Naive thymus-derived CD4-positive, alpha-beta T cell (primary cell): Measurements from ENCODE around the gene ZFAND3. TPM values are rescaled to one million over a fixed set of nuclear protein-coding genes. Genes with fewer than 3 reads are reported as not detected.
A peak's percentile ranks its signal among the peaks of the same experiment; 100 is the strongest.

ENCODE experiments used
- ATAC-seq: fragments of 150-1000 bp; cut with Tn5 transposase; 2 replicates; pipeline ENCODE4 v1.10.0; 2021; ENCODE audit warnings: mild to moderate bottlenecking, moderate library complexity
- CTCF ChIA-PET: fragments of 350-600 bp; sonication (Branson Sonifier 250); formaldehyde crosslinking; loops from one replicate; lab custom pipeline; 2021; ENCODE audit warnings: antibody characterized with exemption; lab: Charles Lee
- POLR2A ChIA-PET: fragments of 350-600 bp; sonication (Branson Sonifier 250); formaldehyde crosslinking; loops from one replicate; lab custom pipeline; 2021; ENCODE audit warnings: antibody characterized with exemption, inconsistent platforms; lab: Charles Lee
- DNase-seq, 9 donors: peaks; one replicate each; pipeline versions ENCODE4 v3.0.0 to v3.0.0-alpha.2; 2020 to 2022; ENCODE audit warnings: mixed read lengths in 1 of 9
- H3K27ac ChIP-seq: one replicate; pipeline ENCODE4 v1.7.0; 2013; ENCODE audit warnings: mild to moderate bottlenecking, low read depth, low read length, moderate library complexity
- H3K27me3 ChIP-seq, 2 donors: one replicate each; pipeline ENCODE4 v1.7.0; 2013; ENCODE audit warnings: low read length in 2 of 2, mild to moderate bottlenecking in 2 of 2, moderate library complexity in 2 of 2; ENCODE audit not compliant: control insufficient read depth in 2 of 2, insufficient read depth in 2 of 2
- H3K36me3 ChIP-seq, 3 experiments: 1 replicate in 2 of 3; 2 replicates in 1 of 3; pipeline ENCODE4 v1.7.0; 2013; ENCODE audit warnings: low read length in 3 of 3, mild to moderate bottlenecking in 3 of 3, moderate library complexity in 1 of 3; ENCODE audit not compliant: insufficient read depth in 3 of 3, control insufficient read depth in 2 of 3
- H3K4me1 ChIP-seq, 2 donors: one replicate each; pipeline ENCODE4 v1.7.0; 2013; ENCODE audit warnings: low read length in 2 of 2, mild to moderate bottlenecking in 2 of 2, moderate library complexity in 1 of 2; ENCODE audit not compliant: control insufficient read depth in 2 of 2, insufficient read depth in 2 of 2
- H3K4me3 ChIP-seq: 2 replicates; pipeline ENCODE4 v1.7.0; 2013; ENCODE audit warnings: mild to moderate bottlenecking, low read length
- H3K9me3 ChIP-seq, 3 experiments: 1 replicate in 2 of 3; 2 replicates in 1 of 3; pipeline ENCODE4 v1.7.0; 2013; ENCODE audit warnings: low read length in 3 of 3; ENCODE audit not compliant: control insufficient read depth in 2 of 3
- H3K27ac Mint-ChIP-seq, 9 donors: one replicate each; pipeline ENCODE4 v1.8.0; 2020 to 2022; ENCODE audit warnings: mixed read lengths in 9 of 9, mild to moderate bottlenecking in 8 of 9, moderate library complexity in 5 of 9, inconsistent platforms in 2 of 9
- H3K27me3 Mint-ChIP-seq, 5 donors: one replicate each; pipeline ENCODE4 v1.8.0; 2021 to 2022; ENCODE audit warnings: mixed read lengths in 5 of 5, mild to moderate bottlenecking in 1 of 5
- H3K36me3 Mint-ChIP-seq, 5 donors: one replicate each; pipeline ENCODE4 v1.8.0; 2020 to 2022; ENCODE audit warnings: mixed read lengths in 5 of 5, mild to moderate bottlenecking in 3 of 5, inconsistent platforms in 1 of 5
- H3K4me1 Mint-ChIP-seq, 7 donors: one replicate each; pipeline ENCODE4 v1.8.0; 2020 to 2022; ENCODE audit warnings: mixed read lengths in 7 of 7, mild to moderate bottlenecking in 3 of 7, inconsistent platforms in 1 of 7
- H3K4me3 Mint-ChIP-seq, 10 donors: one replicate each; pipeline ENCODE4 v1.8.0; 2020 to 2022; ENCODE audit warnings: mild to moderate bottlenecking in 10 of 10, mixed read lengths in 10 of 10, moderate library complexity in 6 of 10, inconsistent platforms in 2 of 10
- H3K9me3 Mint-ChIP-seq, 11 donors: one replicate each; pipeline ENCODE4 v1.8.0; 2020 to 2022; ENCODE audit warnings: mixed read lengths in 11 of 11, mild to moderate bottlenecking in 4 of 11, inconsistent platforms in 1 of 11, moderate library complexity in 1 of 11
- intact Hi-C, 2 donors: fragments of 100-400 bp; cut with micrococcal nuclease; formaldehyde crosslinking; loops; one replicate each; pipeline ENCODE4 v1.15.1; 2023
- polyA plus RNA-seq, 2 donors: library from polyadenylated mRNA; unstranded; fragments of 300-500 nt; fragmentation: Illumina TruSeq; gene quantifications; one replicate each; pipeline ENCODE4 v1.2.3, GENCODE V29; 2021
- total RNA-seq, 6 experiments: library from RNA in 5 of 6; stranded (reverse) in 5 of 6; gene quantifications; 1 replicate in 5 of 6; 2 replicates in 1 of 6; pipeline ENCODE4 v1.2.3 and lab custom pipeline; 2021 to 2026

ZFAND3 gene
- total and polyA plus RNA-seq, 7 experiments from 2014 or later, result 3.5 to 55.0 (median 37.1) TPM

DNA sequence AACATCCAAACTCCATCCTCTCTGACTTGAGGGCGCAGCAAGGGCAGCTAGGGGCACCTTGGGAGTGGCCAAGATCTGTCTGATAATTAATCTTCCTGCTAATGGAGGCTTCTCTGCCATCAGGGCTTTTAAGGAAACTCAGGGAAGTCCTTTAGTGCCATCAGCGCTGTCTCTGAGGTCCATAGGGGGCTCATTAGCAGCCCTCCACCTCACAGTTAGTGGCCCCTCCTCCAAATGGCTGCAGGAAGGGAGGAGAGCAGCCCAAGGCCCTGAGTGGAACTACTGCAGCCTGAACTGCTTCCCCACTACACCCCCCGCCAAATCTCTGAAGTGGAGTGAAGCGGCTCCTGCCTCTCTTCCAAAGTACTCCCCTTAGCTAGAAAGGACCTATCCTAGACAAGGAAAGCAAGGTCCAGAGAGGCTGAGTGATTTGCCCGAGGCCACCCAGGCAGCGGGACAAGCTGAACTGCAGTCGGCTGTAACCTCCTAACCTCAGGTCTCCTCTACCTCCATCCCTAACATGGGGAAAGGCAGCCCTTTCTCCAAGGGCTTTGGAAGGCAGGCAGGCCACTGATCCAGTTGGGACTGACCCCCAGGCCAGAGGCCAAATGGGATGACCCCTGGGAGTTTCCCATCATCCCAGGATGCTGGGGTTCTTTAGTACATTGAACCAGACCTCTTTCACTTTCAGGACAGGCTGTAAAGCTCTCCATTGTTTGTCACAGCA lies 39.5 kb upstream of the ZFAND3 start:
- Mint-ChIP-seq H3K4me3 (no peak overlapping the region), H3K27ac (no peak overlapping the region), H3K4me1 (peaks cover 16 to 22% (median 18%) of the 10 kb centered on the region in 7 donors), H3K36me3 (peaks cover 0 to 4% (median 0%) of the 10 kb centered on the region in 5 donors), H3K9me3 (no peaks in the 10 kb centered on the region), H3K27me3 (peaks cover 19 to 35% (median 26%) of the 10 kb centered on the region in 5 donors)
- intact Hi-C loops, result no loop called here
- ChIA-PET POLR2A (no interaction called here), CTCF (interaction anchor here (1.1 kb wide), 1 partner anchor 710 kb away, joined by 3 read pairs; no protein-coding TSS in a partner anchor)
- no peak overlapping the region for H3K27ac ChIP-seq
- peaks cover 3 to 6% of the 10 kb centered on the region in 2 donors for H3K27me3 ChIP-seq
- DNase-seq, result no peak
- H3K4me3 ChIP-seq, result no peak overlapping the region
- ATAC-seq, result no peak
- H3K4me1 ChIP-seq, result peaks cover 7 to 15% of the 10 kb centered on the region in 2 donors
- no peaks in the 10 kb centered on the region for H3K36me3 ChIP-seq
- H3K9me3 ChIP-seq, result no peaks in the 10 kb centered on the region

DNA sequence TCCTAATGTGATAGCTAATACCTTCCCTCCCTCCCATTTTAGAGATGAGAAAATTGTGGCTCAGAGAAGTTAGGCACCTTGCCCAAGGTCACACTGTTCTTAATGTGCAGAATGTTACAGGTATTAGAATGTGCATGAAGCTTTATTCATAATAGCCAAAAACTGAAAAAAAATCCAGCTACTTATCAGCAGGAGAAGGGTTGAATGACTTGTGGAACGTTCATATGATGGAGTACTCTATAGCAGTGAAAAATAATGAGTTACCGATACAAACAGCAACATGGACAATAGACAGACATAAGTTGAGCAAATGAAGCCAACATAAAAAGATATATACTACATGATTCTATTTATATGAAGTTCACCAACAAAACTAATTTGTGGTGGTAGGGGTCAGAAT lies 37.7 kb upstream of the ZFAND3 start:
- peaks cover 0 to 4% (median 0%) of the 10 kb centered on the region in 5 donors for H3K36me3 Mint-ChIP-seq
- H3K27me3 Mint-ChIP-seq, result peaks cover 26 to 37% (median 32%) of the 10 kb centered on the region in 5 donors
- H3K27ac Mint-ChIP-seq, result no peak overlapping the region
- Histone ChIP-seq H3K9me3 (no peaks in the 10 kb centered on the region), H3K27me3 (peaks cover 3 to 6% of the 10 kb centered on the region in 2 donors), H3K27ac (no peak overlapping the region), H3K4me1 (peaks cover 7 to 15% of the 10 kb centered on the region in 2 donors), H3K4me3 (no peak overlapping the region), H3K36me3 (no peaks in the 10 kb centered on the region)
- intact Hi-C loops, result no loop called here
- ATAC-seq, result no peak
- DNase-seq, result no peak
- H3K9me3 Mint-ChIP-seq, result no peaks in the 10 kb centered on the region
- CTCF ChIA-PET, result no interaction called here
- no peak overlapping the region for H3K4me3 Mint-ChIP-seq
- H3K4me1 Mint-ChIP-seq, result peaks cover 16 to 26% (median 18%) of the 10 kb centered on the region in 7 donors
- POLR2A ChIA-PET, result interaction anchor here (0.7 to 2.9 kb wide), 2 partner anchors 37 to 840 kb away, joined by 6 to 12 read pairs; partner anchors contain the start of gene ZFAND3

DNA sequence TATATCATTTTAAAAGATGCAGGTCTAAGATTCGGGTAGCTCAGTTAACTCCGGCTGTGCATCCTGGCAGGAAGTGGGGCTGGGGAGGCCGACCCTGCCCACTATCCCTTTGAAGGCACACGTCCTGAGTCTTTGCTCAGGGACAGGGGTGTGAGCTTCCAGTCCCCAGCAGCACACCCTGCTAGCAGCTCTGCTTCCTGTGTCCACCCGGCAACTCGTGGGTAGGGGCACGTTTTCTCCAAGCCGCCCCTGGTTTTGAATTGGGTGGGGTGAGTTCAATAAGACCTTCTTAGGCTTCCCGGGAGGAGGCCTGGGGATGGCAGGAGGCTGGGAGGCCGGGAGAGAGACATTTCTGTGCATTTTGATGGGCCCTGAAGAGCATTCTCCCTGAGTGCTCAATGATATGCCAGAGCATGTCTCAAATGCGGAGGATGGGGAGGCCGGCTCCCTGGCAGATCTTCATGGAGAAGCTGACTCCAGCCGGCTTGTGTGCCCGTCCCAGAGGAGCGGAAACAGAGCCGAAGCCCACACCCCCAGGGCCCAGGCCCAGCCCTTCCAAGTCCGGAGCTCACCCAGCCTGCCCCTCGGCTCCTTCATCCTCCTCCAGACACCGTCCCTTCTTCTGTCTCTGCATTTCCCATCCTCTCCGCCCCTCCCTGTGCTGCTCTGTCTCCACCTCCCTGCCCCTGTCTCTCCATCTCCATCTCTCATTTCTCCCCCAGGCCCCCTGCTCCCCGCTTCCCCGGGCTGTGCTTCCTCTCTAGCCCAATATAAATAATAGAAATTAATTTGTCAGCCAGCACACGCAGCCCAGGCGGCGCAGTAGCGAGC lies 36.3 kb upstream of the ZFAND3 start:
- ATAC-seq (peak; percentile 17), DNase-seq (no peak)
- Mint-ChIP-seq H3K4me1 (peaks cover 16 to 26% (median 18%) of the 10 kb centered on the region in 7 donors), H3K9me3 (no peaks in the 10 kb centered on the region), H3K27me3 (peaks cover 22 to 47% (median 32%) of the 10 kb centered on the region in 5 donors), H3K4me3 (peak overlapping the region; percentile 72 to 91 (median 82)), H3K36me3 (peaks cover 0 to 4% (median 0%) of the 10 kb centered on the region in 5 donors), H3K27ac (peak overlapping the region in 1 of 9 donors; percentile 48)
- ChIA-PET CTCF (interaction anchor here (0.6 kb wide), 1 partner anchor 628 kb away, joined by 4 read pairs; no protein-coding TSS in a partner anchor), POLR2A (interaction anchor here (0.6 to 2.9 kb wide), 3 partner anchors 36 to 787 kb away, joined by 3 to 12 read pairs (median 3); partner anchors contain the start of gene ZFAND3)
- H3K9me3 ChIP-seq, result no peaks in the 10 kb centered on the region
- intact Hi-C loops, result no loop called here
- peaks cover 3 to 6% of the 10 kb centered on the region in 2 donors for H3K27me3 ChIP-seq
- H3K4me1 ChIP-seq, result peaks cover 7 to 15% of the 10 kb centered on the region in 2 donors
- peak overlapping the region; percentile 65 for H3K4me3 ChIP-seq
- no peak overlapping the region for H3K27ac ChIP-seq
- H3K36me3 ChIP-seq, result no peaks in the 10 kb centered on the region

DNA sequence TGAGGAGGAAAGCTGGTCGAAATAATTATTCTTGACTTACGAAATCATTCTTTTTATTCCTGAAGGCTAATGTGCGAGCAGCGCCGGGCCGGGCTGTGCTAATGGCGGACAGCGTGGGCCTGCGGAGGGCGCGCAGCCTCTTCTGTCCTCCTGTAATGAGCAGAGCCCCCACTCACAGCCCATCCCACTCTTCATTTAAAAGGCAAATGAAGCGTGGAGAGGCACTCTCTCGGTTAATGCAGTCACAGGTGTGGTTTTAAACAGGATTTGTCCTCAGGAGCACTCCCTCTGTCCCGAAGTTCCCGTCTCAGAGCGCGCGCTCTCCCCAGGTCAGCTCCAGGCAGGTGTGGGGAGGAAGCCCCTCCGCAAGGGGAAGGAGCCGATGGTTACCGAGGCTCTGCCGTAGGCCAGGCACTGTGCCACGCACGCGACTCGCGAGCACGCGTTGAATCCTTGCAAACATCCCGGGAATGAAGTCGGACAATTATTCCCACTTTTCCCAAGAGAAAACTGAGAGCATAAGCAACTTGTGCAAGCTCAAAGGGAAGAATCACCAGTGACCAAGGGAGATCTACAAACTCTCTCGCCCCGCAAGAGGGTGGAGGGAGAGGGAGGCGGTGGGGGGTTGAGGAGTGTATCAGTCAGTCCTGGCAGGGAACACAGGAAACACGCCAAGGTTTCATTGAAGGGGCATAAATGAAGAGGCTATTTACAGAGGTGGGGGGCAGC lies 35.5 kb upstream of the ZFAND3 start:
- Histone ChIP-seq H3K4me1 (peaks cover 7 to 15% of the 10 kb centered on the region in 2 donors), H3K36me3 (no peaks in the 10 kb centered on the region), H3K4me3 (peak overlapping the region; percentile 65), H3K9me3 (no peaks in the 10 kb centered on the region), H3K27ac (no peak overlapping the region), H3K27me3 (peaks cover 3 to 6% of the 10 kb centered on the region in 2 donors)
- H3K4me3 Mint-ChIP-seq, result peak overlapping the region; percentile 72 to 91 (median 82)
- H3K27ac Mint-ChIP-seq, result no peak overlapping the region
- DNase-seq, result peak in 1 of 9 donors; percentile 12
- H3K36me3 Mint-ChIP-seq, result peaks cover 0 to 4% (median 0%) of the 10 kb centered on the region in 5 donors
- no peaks in the 10 kb centered on the region for H3K9me3 Mint-ChIP-seq
- ChIA-PET CTCF (no interaction called here), POLR2A (interaction anchor here (0.9 to 2.9 kb wide), 2 partner anchors 35 to 77 kb away, joined by 3 to 12 read pairs; partner anchors contain the start of gene ZFAND3)
- intact Hi-C loops, result no loop called here
- H3K4me1 Mint-ChIP-seq, result peaks cover 16 to 26% (median 18%) of the 10 kb centered on the region in 7 donors
- peak; percentile 55 for ATAC-seq
- peaks cover 21 to 47% (median 32%) of the 10 kb centered on the region in 5 donors for H3K27me3 Mint-ChIP-seq

DNA sequence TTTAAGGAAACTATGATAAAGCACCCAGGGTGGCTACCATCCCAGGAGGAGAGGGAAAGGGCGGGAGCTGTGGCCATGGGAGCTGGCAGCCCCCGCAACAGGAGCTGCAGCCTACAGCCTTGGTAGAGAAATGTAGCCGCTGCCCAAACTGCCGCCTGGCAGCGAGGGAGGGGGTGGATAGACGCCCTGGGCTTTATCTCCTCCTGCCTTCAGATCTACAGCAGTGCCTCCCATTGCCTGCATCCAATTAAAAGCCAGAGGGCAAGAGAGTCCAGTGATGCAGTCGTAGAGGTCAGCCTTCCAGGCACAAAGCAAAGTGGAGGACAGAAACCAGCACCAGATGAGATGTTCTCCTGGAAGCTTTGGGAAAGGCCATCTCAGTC lies 35.0 kb upstream of the ZFAND3 start:
- DNase-seq (no peak), ATAC-seq (no peak)
- Mint-ChIP-seq H3K4me3 (peak overlapping the region in 9 of 10 donors; percentile 73 to 91 (median 83)), H3K9me3 (no peaks in the 10 kb centered on the region), H3K4me1 (peaks cover 16 to 26% (median 18%) of the 10 kb centered on the region in 7 donors), H3K27me3 (peaks cover 21 to 47% (median 32%) of the 10 kb centered on the region in 5 donors), H3K27ac (no peak overlapping the region), H3K36me3 (peaks cover 0 to 4% (median 0%) of the 10 kb centered on the region in 5 donors)
- H3K4me1 ChIP-seq, result peaks cover 7 to 15% of the 10 kb centered on the region in 2 donors
- CTCF ChIA-PET, result no interaction called here
- no peaks in the 10 kb centered on the region for H3K9me3 ChIP-seq
- POLR2A ChIA-PET, result no interaction called here
- H3K27me3 ChIP-seq, result peaks cover 3 to 6% of the 10 kb centered on the region in 2 donors
- H3K36me3 ChIP-seq, result no peaks in the 10 kb centered on the region
- no peak overlapping the region for H3K27ac ChIP-seq
- intact Hi-C loops, result no loop called here
- H3K4me3 ChIP-seq, result no peak overlapping the region
